Stimulated activated naive CD8-positive, alpha-beta T cell treated with anti-CD3 and anti-CD28 coated beads, Interleukin-15, amount 100 ng/mL, for 72 hours (primary cell): ENCODE data around the gene CEACAM4.

Source experiments
- ATAC-seq: fragments of 150-1000 bp; cut with Tn5 transposase; 2 replicates; pipeline ENCODE4 v1.10.0; 2021; ENCODE audit warnings: mild to moderate bottlenecking, moderate library complexity
- DNase-seq, 2 donors: peaks; one replicate each; pipeline ENCODE4 v3.0.0; 2021 to 2022
- H3K27ac Mint-ChIP-seq, 2 donors: one replicate each; pipeline ENCODE4 v1.8.0; 2022; ENCODE audit warnings: mild to moderate bottlenecking in 2 of 2, mixed read lengths in 2 of 2, moderate library complexity in 2 of 2
- H3K27me3 Mint-ChIP-seq: one replicate; pipeline ENCODE4 v1.8.0; 2022; ENCODE audit warnings: mixed read lengths
- H3K4me1 Mint-ChIP-seq: one replicate; pipeline ENCODE4 v1.8.0; 2022; ENCODE audit warnings: mild to moderate bottlenecking, mixed read lengths
- H3K4me3 Mint-ChIP-seq, 2 donors: one replicate each; pipeline ENCODE4 v1.8.0; 2022; ENCODE audit warnings: mild to moderate bottlenecking in 2 of 2, mixed read lengths in 2 of 2, moderate library complexity in 1 of 2
- H3K9me3 Mint-ChIP-seq, 2 donors: one replicate each; pipeline ENCODE4 v1.8.0; 2022; ENCODE audit warnings: mixed read lengths in 2 of 2

The CEACAM4 gene

GRCh38 chr19:41624515-41624914 is 2.4 kb downstream of the CEACAM4 start:
- ATAC-seq (no peak), DNase-seq (no peak)
- Mint-ChIP-seq H3K4me1 (no peaks in the 10 kb centered on the region), H3K27me3 (peaks cover 39% of the 10 kb centered on the region), H3K4me3 (no peak overlapping the region), H3K27ac (no peak overlapping the region), H3K9me3 (no peaks in the 10 kb centered on the region)

DNA sequence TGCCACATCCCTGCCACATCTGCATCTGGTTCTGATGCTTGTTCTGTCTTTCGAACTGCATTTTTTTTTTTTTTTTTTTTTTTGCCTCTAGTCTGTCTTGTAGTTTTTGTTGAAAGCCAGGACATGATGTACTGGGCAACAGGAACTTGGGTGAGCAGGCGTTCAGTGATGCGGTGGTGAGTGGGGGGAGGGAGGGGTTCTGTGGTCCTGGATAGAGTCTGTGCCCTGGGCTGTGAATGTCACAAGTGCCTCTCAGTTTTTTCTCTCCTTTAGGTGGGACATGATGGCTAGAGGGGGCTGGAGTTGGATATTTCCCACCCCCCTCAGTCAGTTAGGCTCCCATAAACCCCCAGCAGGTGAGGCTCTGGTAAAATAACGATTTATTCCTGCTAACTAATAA is 3.5 kb downstream of the CEACAM4 start:
- H3K4me1 Mint-ChIP-seq: no peaks in the 10 kb centered on the region
- ATAC-seq (no peak), DNase-seq (no peak)
- no peaks in the 10 kb centered on the region for H3K9me3 Mint-ChIP-seq
- no peak overlapping the region for H3K27ac Mint-ChIP-seq
- H3K27me3 Mint-ChIP-seq: peaks cover 32% of the 10 kb centered on the region
- H3K4me3 Mint-ChIP-seq: no peak overlapping the region

DNA sequence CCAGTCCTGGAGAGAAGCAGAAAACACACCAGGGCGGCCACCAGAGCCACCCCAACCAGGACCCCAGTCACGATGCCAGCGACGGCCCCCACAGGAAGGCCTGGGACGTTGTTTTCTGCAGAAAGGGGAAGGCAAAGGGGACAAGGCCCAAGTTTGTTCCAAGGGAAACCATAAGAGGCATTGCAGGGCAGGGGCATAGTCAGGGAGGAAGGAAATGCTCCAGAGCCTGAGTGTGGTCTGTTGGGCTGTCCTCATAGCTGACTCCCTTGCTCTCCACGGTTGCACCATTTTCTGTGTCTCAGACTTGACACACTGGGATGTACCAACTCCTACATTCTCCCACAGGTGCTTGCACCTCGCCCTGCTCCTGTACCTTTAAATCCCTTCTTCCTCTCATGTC is 5.2 kb downstream of the CEACAM4 start:
- DNase-seq (no peak), ATAC-seq (no peak)
- Mint-ChIP-seq H3K9me3 (no peaks in the 10 kb centered on the region), H3K27me3 (peaks cover 24% of the 10 kb centered on the region), H3K27ac (no peak overlapping the region), H3K4me1 (no peaks in the 10 kb centered on the region), H3K4me3 (no peak overlapping the region)

GRCh38 chr19:41621226-41621625 is 5.6 kb downstream of the CEACAM4 start:
- no peak overlapping the region for H3K4me3 Mint-ChIP-seq
- H3K27me3 Mint-ChIP-seq: peaks cover 24% of the 10 kb centered on the region
- H3K9me3 Mint-ChIP-seq: no peaks in the 10 kb centered on the region
- no peak for DNase-seq
- H3K4me1 Mint-ChIP-seq: no peaks in the 10 kb centered on the region
- ATAC-seq: no peak
- H3K27ac Mint-ChIP-seq: no peak overlapping the region

DNA sequence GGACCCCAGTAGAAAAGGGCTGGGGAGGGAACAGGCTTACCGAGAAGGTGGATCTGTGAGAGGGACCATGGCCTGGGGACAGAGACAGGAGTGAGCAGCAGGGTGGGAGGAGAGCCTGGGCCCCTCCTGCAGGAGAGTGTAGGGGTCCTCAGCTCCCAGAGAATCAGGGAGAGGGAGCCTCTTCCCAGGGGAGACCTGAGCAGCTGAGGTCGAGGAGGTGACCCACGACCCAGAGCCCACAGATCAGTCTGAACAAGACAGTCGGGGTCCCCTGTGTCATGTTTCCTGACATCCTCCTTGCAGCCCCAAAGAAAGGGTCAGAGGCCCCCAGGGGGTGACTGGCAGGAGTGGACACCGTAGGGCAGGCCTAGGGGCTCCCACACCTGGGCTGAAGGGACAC is 6.7 kb downstream of the CEACAM4 start:
- Mint-ChIP-seq H3K4me3 (no peak overlapping the region), H3K4me1 (no peaks in the 10 kb centered on the region), H3K9me3 (no peaks in the 10 kb centered on the region), H3K27me3 (peaks cover 23% of the 10 kb centered on the region), H3K27ac (no peak overlapping the region)
- ATAC-seq: no peak
- DNase-seq: no peak

DNA sequence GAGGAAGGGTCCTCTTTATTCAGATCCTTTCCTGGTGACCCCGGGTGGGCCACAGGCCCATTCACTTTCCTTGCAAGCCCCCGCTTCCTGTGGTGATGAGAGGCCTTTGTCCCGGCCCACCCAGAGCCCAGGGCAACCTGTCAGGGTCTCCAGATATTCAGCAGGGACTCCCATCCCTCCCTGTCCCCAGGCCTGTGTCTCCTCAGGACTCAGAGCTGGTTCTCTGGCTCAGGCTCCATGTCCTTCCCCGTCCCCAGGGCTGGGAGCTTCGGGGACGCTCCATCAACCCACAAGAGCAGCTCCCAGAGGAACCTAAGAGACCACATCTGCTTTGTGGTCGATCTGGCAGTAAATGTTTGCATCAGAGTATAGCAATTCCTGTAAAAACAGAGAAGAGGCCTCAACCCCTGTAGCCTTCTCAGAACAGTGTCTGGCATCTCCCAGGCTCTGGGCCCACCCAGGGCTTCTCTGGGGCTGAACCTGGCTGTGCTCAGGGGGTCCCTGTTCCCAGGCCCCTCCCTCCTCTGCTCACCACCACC is 7.8 kb downstream of the CEACAM4 start:
- Mint-ChIP-seq H3K4me3 (no peak overlapping the region), H3K4me1 (no peaks in the 10 kb centered on the region), H3K27me3 (peaks cover 34% of the 10 kb centered on the region), H3K27ac (no peak overlapping the region), H3K9me3 (no peaks in the 10 kb centered on the region)
- DNase-seq (no peak), ATAC-seq (no peak)

- Mint-ChIP-seq H3K27ac (no peak overlapping the region), H3K27me3 (peaks cover 44% of the 10 kb centered on the region), H3K9me3 (no peaks in the 10 kb centered on the region), H3K4me3 (no peak overlapping the region), H3K4me1 (no peaks in the 10 kb centered on the region)
- DNase-seq (no peak), ATAC-seq (no peak)
Observed at GRCh38 chr19:41617941-41618730, 8.7 kb downstream of the CEACAM4 start.

GRCh38 chr19:41616792-41617621 is 9.9 kb downstream of the CEACAM4 start:
- H3K27ac Mint-ChIP-seq: no peak overlapping the region
- H3K9me3 Mint-ChIP-seq: no peaks in the 10 kb centered on the region
- no peak overlapping the region for H3K4me3 Mint-ChIP-seq
- ATAC-seq: no peak
- H3K27me3 Mint-ChIP-seq: peaks cover 40% of the 10 kb centered on the region
- DNase-seq: no peak
- no peaks in the 10 kb centered on the region for H3K4me1 Mint-ChIP-seq

- H3K27ac Mint-ChIP-seq: no peak overlapping the region
- no peak for DNase-seq
- peaks cover 47% of the 10 kb centered on the region for H3K27me3 Mint-ChIP-seq
- no peaks in the 10 kb centered on the region for H3K4me1 Mint-ChIP-seq
- no peaks in the 10 kb centered on the region for H3K9me3 Mint-ChIP-seq
- no peak for ATAC-seq
- no peak overlapping the region for H3K4me3 Mint-ChIP-seq
Observed at GRCh38 chr19:41615207-41615606, 11.7 kb downstream of the CEACAM4 start.

DNA sequence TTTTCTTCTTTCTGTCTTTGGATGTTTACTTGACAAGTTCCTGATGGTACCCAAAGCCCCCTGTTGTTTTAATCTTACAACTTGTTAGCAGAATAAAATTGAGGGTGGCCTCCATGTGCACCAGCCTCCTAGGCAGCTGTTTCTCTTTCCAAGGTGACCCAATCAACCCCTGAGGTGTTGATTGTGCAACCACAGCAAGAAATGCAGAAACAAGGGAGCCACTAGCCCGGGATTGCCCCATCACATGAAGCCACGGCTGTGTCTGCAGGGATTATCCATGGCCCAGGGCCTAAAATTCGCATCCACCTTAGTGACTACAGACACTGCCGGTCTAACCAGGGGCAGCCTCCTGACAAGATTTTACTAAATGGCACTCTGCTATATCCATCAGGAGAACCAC is 14.4 kb downstream of the CEACAM4 start:
- H3K27ac Mint-ChIP-seq: no peak overlapping the region
- no peaks in the 10 kb centered on the region for H3K9me3 Mint-ChIP-seq
- H3K4me3 Mint-ChIP-seq: no peak overlapping the region
- peaks cover 56% of the 10 kb centered on the region for H3K27me3 Mint-ChIP-seq
- H3K4me1 Mint-ChIP-seq: no peaks in the 10 kb centered on the region
- no peak for DNase-seq
- ATAC-seq: no peak

- Mint-ChIP-seq H3K27ac (no peak overlapping the region), H3K9me3 (no peaks in the 10 kb centered on the region), H3K27me3 (peaks cover 50% of the 10 kb centered on the region), H3K4me1 (no peaks in the 10 kb centered on the region), H3K4me3 (no peak overlapping the region)
- no peak for DNase-seq
- no peak for ATAC-seq
Observed at GRCh38 chr19:41610789-41611188, 16.1 kb downstream of the CEACAM4 start.

GRCh38 chr19:41607668-41608067 is 19.2 kb downstream of the CEACAM4 start:
- Mint-ChIP-seq H3K27ac (no peak overlapping the region), H3K9me3 (no peaks in the 10 kb centered on the region), H3K4me3 (no peak overlapping the region), H3K4me1 (no peaks in the 10 kb centered on the region), H3K27me3 (peaks cover 24% of the 10 kb centered on the region)
- DNase-seq (no peak), ATAC-seq (no peak)

DNA sequence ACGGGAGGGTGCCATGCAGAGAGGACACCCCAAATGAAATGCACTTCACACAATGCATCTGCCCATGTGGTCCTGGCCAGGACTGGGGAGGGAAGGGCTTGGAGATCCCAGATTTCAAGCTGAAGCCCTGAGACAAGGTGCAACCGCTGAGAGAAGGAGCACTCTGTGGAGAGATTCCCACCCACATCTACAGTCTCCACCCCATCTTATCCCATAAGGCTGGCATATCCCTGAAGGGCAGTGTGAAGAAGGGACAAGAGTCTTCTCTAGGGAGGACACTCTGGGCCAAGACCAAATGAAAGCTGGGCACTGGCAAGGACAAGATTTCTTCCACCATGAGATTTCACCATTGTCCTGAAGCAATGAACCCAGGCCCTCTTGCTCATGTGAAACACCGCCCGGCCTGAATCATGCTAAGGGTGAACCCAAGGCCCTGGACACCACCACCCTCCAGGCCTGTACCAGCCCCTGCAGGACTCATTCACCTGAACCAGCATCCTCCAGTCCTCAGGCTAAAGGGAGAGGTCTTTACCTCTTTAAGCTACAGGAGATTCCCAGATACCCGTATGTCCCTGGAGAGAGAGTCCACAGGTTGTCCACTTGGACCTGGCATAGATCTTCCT is 20.5 kb downstream of the CEACAM4 start:
- H3K27me3 Mint-ChIP-seq: peaks cover 25% of the 10 kb centered on the region
- no peaks in the 10 kb centered on the region for H3K4me1 Mint-ChIP-seq
- H3K4me3 Mint-ChIP-seq: no peak overlapping the region

DNA sequence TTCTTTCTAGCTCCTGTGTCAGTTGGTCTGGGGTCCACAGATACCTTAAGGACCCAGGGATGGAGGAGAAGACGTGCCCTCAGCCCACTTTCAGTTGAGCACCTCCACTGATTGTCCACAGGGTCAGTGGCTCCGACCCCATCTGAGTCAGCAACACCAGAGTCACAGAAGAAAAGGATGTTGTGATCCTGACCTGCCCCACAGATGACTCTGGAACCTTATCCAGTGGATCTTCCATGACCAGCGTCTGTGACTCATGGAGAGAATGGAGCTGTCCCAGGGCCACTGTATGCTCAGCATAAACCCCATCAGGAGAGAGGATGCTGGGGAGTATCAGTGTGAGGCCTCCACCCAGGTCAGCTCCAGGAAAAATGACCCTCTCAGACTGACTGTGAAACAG is 22.0 kb downstream of the CEACAM4 start:
- peaks cover 24% of the 10 kb centered on the region for H3K27me3 Mint-ChIP-seq
- no peaks in the 10 kb centered on the region for H3K4me1 Mint-ChIP-seq
- peak overlapping the region in 1 of 2 donors; percentile 43 for H3K27ac Mint-ChIP-seq
- no peak for DNase-seq
- no peak overlapping the region for H3K4me3 Mint-ChIP-seq
- no peak for ATAC-seq
- no peaks in the 10 kb centered on the region for H3K9me3 Mint-ChIP-seq

More for the DNA sequence above, 20.5 kb downstream of the CEACAM4 start:
- DNase-seq: no peak
- no peak for ATAC-seq
- no peaks in the 10 kb centered on the region for H3K9me3 Mint-ChIP-seq
- H3K27ac Mint-ChIP-seq: no peak overlapping the region

- Mint-ChIP-seq H3K27me3 (peaks cover 23% of the 10 kb centered on the region), H3K9me3 (no peaks in the 10 kb centered on the region), H3K27ac (no peak overlapping the region), H3K4me3 (no peak overlapping the region), H3K4me1 (peaks cover 6% of the 10 kb centered on the region)
- DNase-seq (no peak), ATAC-seq (no peak)
Observed at GRCh38 chr19:41601771-41602170, 25.1 kb downstream of the CEACAM4 start.
